GM23338 (cell line): Measurements from ENCODE around the gene SLC25A17. TPM values are rescaled to one million over a fixed set of nuclear protein-coding genes. Genes with fewer than 3 reads are reported as not detected.

Experiments used
- ATAC-seq: fragments of 200-7000 bp; cut with Tn5 transposase; 3 replicates; pipeline ENCODE4 v1.9.1; 2020
- DNase-seq: peaks from one replicate; pipeline ENCODE4 v3.0.0-alpha.2; 2015; ENCODE audit warnings: low spot score
- H2AFZ ChIP-seq: fragments of 200-600 bp; sonication (generic); 2 replicates; pipeline ENCODE4 v1.8.0; 2016; ENCODE audit warnings: antibody characterized with exemption, mild to moderate bottlenecking, moderate library complexity
- H3F3A ChIP-seq: fragments of 200-600 bp; sonication (generic); replicated peaks from 2 replicates; pipeline ENCODE4 v1.8.0; 2017; ENCODE audit warnings: antibody characterized with exemption, mixed run types, low read depth
- H3K27ac ChIP-seq: fragments of 200-600 bp; sonication (generic); 2 replicates; pipeline ENCODE4 v1.6.1; 2016; ENCODE audit warnings: low read depth
- H3K27me3 ChIP-seq: fragments of 200-600 bp; sonication (generic); 2 replicates; pipeline ENCODE4 v1.8.0; 2016; ENCODE audit warnings: mild to moderate bottlenecking, mixed run types, moderate library complexity; ENCODE audit not compliant: insufficient read depth
- H3K36me3 ChIP-seq: fragments of 200-600 bp; sonication (generic); 2 replicates; pipeline ENCODE4 v1.8.0; 2016; ENCODE audit warnings: mild to moderate bottlenecking; ENCODE audit not compliant: insufficient read depth
- H3K4me1 ChIP-seq: fragments of 200-600 bp; sonication (generic); 2 replicates; pipeline ENCODE4 v1.8.0; 2016; ENCODE audit warnings: mild to moderate bottlenecking, moderate library complexity; ENCODE audit not compliant: insufficient read depth
- H3K4me2 ChIP-seq: fragments of 200-600 bp; sonication (generic); 2 replicates; pipeline ENCODE4 v1.7.1; 2017; ENCODE audit warnings: mixed run types
- H3K4me3 ChIP-seq: fragments of 200-600 bp; sonication (generic); 2 replicates; pipeline ENCODE4 v1.6.1; 2016; ENCODE audit warnings: mixed run types
- H3K79me2 ChIP-seq: fragments of 200-600 bp; sonication (generic); replicated peaks from 2 replicates; pipeline ENCODE4 v1.8.0; 2017; ENCODE audit warnings: mild to moderate bottlenecking; ENCODE audit not compliant: insufficient read depth
- H3K9me2 ChIP-seq: fragments of 200-600 bp; sonication (generic); 2 replicates; pipeline ENCODE4 v1.8.0; 2017; ENCODE audit not compliant: insufficient read depth
- H4K20me1 ChIP-seq: fragments of 200-600 bp; sonication (generic); replicated peaks from 2 replicates; pipeline ENCODE4 v1.8.0; 2017; ENCODE audit warnings: mild to moderate bottlenecking; ENCODE audit not compliant: insufficient read depth
- H3K27ac Mint-ChIP-seq: 2 replicates; pipeline ENCODE4 v1.8.0; 2020; ENCODE audit warnings: inconsistent platforms, mild to moderate bottlenecking, moderate library complexity, mixed read lengths
- H3K27me3 Mint-ChIP-seq: 3 replicates; pipeline ENCODE4 v1.8.0; 2022; ENCODE audit warnings: low read depth, mild to moderate bottlenecking, moderate library complexity, mixed read lengths, inconsistent platforms; ENCODE audit not compliant: insufficient read depth, poor library complexity
- H3K36me3 Mint-ChIP-seq: 3 replicates; pipeline ENCODE4 v1.8.0; 2021; ENCODE audit warnings: low read depth, mild to moderate bottlenecking, inconsistent platforms, moderate library complexity, mixed read lengths
- H3K4me1 Mint-ChIP-seq: 3 replicates; pipeline ENCODE4 v1.8.0; 2020; ENCODE audit warnings: mild to moderate bottlenecking, inconsistent platforms, mixed read lengths
- H3K4me3 Mint-ChIP-seq: 3 replicates; pipeline ENCODE4 v1.8.0; 2021; ENCODE audit warnings: moderate library complexity, mild to moderate bottlenecking, inconsistent platforms, mixed read lengths
- H3K9me3 Mint-ChIP-seq: 3 replicates; pipeline ENCODE4 v1.8.0; 2020; ENCODE audit warnings: moderate library complexity, mild to moderate bottlenecking, inconsistent platforms, mixed read lengths
- CREB1 ChIP-seq: fragments of 250-450 bp; sonication (Bioruptor Pico); IDR thresholded peaks from 2 replicates; pipeline ENCODE4 v1.5.0; 2020; ENCODE audit warnings: low read depth, mild to moderate bottlenecking, moderate library complexity
- CTCF ChIP-seq, 2 experiments: fragments of 200-600 bp in 1 of 2; sonication (generic) in 1 of 2; conservative IDR thresholded peaks; 2 replicates each; pipeline versions ENCODE4 v1.5.1 to v1.6.1; 2016 to 2017; ENCODE audit warnings: antibody characterized with exemption in 2 of 2, low read depth in 2 of 2, mild to moderate bottlenecking in 2 of 2, moderate library complexity in 1 of 2
- EZH2 ChIP-seq: fragments of 200-600 bp; sonication (generic); IDR thresholded peaks from one replicate; pipeline ENCODE4 v1.8.0; 2017; ENCODE audit warnings: antibody characterized with exemption, mild to moderate bottlenecking, low read depth; ENCODE audit not compliant: unreplicated experiment
- EZH2phosphoT487 ChIP-seq: fragments of 200-600 bp; sonication (generic); IDR thresholded peaks from one replicate; pipeline ENCODE4 v1.8.1; 2018; ENCODE audit warnings: antibody characterized with exemption; ENCODE audit not compliant: unreplicated experiment
- JUNB ChIP-seq: IDR thresholded peaks from one replicate; pipeline ENCODE4 v1.6.1; 2016; ENCODE audit warnings: antibody characterized with exemption; ENCODE audit not compliant: unreplicated experiment
- NANOG ChIP-seq: IDR thresholded peaks from 2 replicates; pipeline ENCODE4 v1.6.1; 2016; ENCODE audit warnings: antibody characterized with exemption, borderline replicate concordance
- POLR2AphosphoS5 ChIP-seq: IDR thresholded peaks from 2 replicates; pipeline ENCODE4 v1.6.1; 2016; ENCODE audit warnings: antibody characterized with exemption, low read depth
- REST ChIP-seq: IDR thresholded peaks from one replicate; pipeline ENCODE4 v1.6.1; 2018; ENCODE audit warnings: antibody characterized with exemption; ENCODE audit not compliant: unreplicated experiment
- STAT1 ChIP-seq: IDR thresholded peaks from one replicate; pipeline ENCODE4 v1.6.1; 2016; ENCODE audit warnings: antibody characterized with exemption; ENCODE audit not compliant: unreplicated experiment
- ZNF114 ChIP-seq: fragments of 250-450 bp; sonication (Bioruptor Pico); IDR thresholded peaks from 2 replicates; pipeline ENCODE4 v1.5.0; 2020; ENCODE audit warnings: mild to moderate bottlenecking, moderate library complexity
- ZNF331 ChIP-seq: fragments of 250-450 bp; sonication (Bioruptor Pico); IDR thresholded peaks from 2 replicates; pipeline ENCODE4 v1.5.0; 2020; ENCODE audit warnings: low read depth, mild to moderate bottlenecking, moderate library complexity
- polyA plus RNA-seq: library from polyadenylated mRNA; unstranded; fragments of >200 nt; fragmentation: Nextera tagmentation; extraction: Ambion mirVana; gene quantifications from 2 replicates; pipeline ENCODE4 v1.2.1, GENCODE V29; 2016
- total RNA-seq: library from RNA; depleted of rRNA; stranded (reverse); fragments of >200 nt; shearing (Covaris generic); gene quantifications from 2 replicates; pipeline ENCODE4 v1.2.3, GENCODE V29; 2014
- TF ChIP-seq, protein P1 (sequence below): fragments of 250-450 bp; sonication (Bioruptor Pico); IDR thresholded peaks from 2 replicates; pipeline ENCODE4 v1.5.0; 2020; ENCODE audit warnings: mild to moderate bottlenecking, moderate library complexity
- TF ChIP-seq, protein P2 (sequence below): IDR thresholded peaks from 2 replicates; pipeline ENCODE4 v1.6.1; 2016; ENCODE audit warnings: antibody characterized with exemption

Gene SLC25A17
- total and polyA plus RNA-seq, 2 experiments from 2014 or later = 35.4 to 43.6 TPM

DNA sequence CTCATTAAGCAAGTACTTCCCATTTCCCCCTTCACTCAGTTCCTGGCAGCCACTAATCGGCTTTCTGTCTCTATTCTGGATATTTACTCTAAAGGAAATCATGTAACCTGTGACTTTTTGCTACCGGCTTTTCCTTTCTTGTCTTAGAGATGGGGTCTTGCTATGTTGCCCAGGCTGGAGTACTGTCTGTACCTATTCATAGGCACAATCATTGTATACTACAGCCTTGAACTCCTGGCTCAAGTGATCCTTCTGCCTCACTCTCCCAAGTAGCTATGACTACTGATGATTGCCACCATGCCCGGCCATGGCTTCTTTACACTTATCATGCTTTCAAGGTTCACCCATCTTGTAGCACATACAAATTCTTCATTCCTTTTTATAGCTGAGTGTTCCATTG, 12.4 kb downstream of the SLC25A17 start (continued):
- TF ChIP-seq, protein P1, sequence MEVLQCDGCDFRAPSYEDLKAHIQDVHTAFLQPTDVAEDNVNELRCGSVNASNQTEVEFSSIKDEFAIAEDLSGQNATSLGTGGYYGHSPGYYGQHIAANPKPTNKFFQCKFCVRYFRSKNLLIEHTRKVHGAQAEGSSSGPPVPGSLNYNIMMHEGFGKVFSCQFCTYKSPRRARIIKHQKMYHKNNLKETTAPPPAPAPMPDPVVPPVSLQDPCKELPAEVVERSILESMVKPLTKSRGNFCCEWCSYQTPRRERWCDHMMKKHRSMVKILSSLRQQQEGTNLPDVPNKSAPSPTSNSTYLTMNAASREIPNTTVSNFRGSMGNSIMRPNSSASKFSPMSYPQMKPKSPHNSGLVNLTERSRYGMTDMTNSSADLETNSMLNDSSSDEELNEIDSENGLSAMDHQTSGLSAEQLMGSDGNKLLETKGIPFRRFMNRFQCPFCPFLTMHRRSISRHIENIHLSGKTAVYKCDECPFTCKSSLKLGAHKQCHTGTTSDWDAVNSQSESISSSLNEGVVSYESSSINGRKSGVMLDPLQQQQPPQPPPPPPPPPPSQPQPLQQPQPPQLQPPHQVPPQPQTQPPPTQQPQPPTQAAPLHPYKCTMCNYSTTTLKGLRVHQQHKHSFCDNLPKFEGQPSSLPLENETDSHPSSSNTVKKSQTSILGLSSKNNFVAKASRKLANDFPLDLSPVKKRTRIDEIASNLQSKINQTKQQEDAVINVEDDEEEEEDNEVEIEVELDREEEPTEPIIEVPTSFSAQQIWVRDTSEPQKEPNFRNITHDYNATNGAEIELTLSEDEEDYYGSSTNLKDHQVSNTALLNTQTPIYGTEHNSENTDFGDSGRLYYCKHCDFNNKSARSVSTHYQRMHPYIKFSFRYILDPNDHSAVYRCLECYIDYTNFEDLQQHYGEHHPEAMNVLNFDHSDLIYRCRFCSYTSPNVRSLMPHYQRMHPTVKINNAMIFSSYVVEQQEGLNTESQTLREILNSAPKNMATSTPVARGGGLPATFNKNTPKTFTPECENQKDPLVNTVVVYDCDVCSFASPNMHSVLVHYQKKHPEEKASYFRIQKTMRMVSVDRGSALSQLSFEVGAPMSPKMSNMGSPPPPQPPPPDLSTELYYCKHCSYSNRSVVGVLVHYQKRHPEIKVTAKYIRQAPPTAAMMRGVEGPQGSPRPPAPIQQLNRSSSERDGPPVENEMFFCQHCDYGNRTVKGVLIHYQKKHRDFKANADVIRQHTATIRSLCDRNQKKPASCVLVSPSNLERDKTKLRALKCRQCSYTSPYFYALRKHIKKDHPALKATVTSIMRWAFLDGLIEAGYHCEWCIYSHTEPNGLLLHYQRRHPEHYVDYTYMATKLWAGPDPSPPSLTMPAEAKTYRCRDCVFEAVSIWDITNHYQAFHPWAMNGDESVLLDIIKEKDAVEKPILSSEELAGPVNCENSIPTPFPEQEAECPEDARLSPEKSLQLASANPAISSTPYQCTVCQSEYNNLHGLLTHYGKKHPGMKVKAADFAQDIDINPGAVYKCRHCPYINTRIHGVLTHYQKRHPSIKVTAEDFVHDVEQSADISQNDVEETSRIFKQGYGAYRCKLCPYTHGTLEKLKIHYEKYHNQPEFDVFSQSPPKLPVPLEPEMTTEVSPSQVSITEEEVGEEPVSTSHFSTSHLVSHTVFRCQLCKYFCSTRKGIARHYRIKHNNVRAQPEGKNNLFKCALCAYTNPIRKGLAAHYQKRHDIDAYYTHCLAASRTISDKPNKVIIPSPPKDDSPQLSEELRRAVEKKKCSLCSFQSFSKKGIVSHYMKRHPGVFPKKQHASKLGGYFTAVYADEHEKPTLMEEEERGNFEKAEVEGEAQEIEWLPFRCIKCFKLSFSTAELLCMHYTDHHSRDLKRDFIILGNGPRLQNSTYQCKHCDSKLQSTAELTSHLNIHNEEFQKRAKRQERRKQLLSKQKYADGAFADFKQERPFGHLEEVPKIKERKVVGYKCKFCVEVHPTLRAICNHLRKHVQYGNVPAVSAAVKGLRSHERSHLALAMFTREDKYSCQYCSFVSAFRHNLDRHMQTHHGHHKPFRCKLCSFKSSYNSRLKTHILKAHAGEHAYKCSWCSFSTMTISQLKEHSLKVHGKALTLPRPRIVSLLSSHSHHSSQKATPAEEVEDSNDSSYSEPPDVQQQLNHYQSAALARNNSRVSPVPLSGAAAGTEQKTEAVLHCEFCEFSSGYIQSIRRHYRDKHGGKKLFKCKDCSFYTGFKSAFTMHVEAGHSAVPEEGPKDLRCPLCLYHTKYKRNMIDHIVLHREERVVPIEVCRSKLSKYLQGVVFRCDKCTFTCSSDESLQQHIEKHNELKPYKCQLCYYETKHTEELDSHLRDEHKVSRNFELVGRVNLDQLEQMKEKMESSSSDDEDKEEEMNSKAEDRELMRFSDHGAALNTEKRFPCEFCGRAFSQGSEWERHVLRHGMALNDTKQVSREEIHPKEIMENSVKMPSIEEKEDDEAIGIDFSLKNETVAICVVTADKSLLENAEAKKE (CRISPR knock-in tag) = no peak

GRCh38 chr22:40805699-40806203, 13.4 kb downstream of the SLC25A17 start:
- Histone ChIP-seq H4K20me1 (peaks cover 23% of the 10 kb centered on the region; the same call in 1 of the 2 replicates), H3F3A (no peaks in the 10 kb centered on the region; the same call in 1 of the 2 replicates), H3K9me2 (no peaks in the 10 kb centered on the region), H3K36me3 (no peaks in the 10 kb centered on the region), H3K79me2 (peaks cover 90% of the 10 kb centered on the region), H3K4me2 (no peak overlapping the region), H3K27me3 (no peaks in the 10 kb centered on the region), H3K4me1 (no peaks in the 10 kb centered on the region), H2AFZ (no peak overlapping the region), H3K4me3 (no peak overlapping the region), H3K27ac (peak overlapping the region; percentile 70)
- Mint-ChIP-seq H3K9me3 (no peaks in the 10 kb centered on the region), H3K27ac (no peak overlapping the region), H3K4me1 (no peaks in the 10 kb centered on the region), H3K36me3 (peaks cover 3% of the 10 kb centered on the region; the same call in 2 of the 3 replicates), H3K27me3 (no peaks in the 10 kb centered on the region), H3K4me3 (no peak overlapping the region)
- ATAC-seq (no peak), DNase-seq (no peak)
- TF ChIP-seq POLR2AphosphoS5 (no peak), EZH2 (no peak), REST (no peak), ZNF114 (CRISPR knock-in tag) (no peak), ZNF331 (CRISPR knock-in tag) (no peak), EZH2phosphoT487 (no peak), CTCF (conservative IDR thresholded peaks at IDR 0.05; ENCODE audit: low read depth in 2 of 2) (no peak), NANOG (no peak), STAT1 (no peak), JUNB (no peak), CREB1 (CRISPR knock-in tag) (no peak)
- TF ChIP-seq, protein P2, sequence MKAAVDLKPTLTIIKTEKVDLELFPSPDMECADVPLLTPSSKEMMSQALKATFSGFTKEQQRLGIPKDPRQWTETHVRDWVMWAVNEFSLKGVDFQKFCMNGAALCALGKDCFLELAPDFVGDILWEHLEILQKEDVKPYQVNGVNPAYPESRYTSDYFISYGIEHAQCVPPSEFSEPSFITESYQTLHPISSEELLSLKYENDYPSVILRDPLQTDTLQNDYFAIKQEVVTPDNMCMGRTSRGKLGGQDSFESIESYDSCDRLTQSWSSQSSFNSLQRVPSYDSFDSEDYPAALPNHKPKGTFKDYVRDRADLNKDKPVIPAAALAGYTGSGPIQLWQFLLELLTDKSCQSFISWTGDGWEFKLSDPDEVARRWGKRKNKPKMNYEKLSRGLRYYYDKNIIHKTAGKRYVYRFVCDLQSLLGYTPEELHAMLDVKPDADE = no peak
